Right atrium auricular region (tissue), 2 donors: ENCODE data around the gene DDI2. TPM values are rescaled to one million over a fixed set of nuclear protein-coding genes. Genes with fewer than 3 reads are reported as not detected.

Source experiments
- DNase-seq: peaks from one replicate; pipeline ENCODE4 v3.0.0-alpha.2; 2019; ENCODE audit warnings: low spot score
- H3K27ac ChIP-seq, 2 donors: fragments of 200-600 bp; sonication (generic); 1 replicate in 1 of 2; 2 replicates in 1 of 2; pipeline ENCODE4 v1.5.1; 2016 to 2019
- H3K27me3 ChIP-seq, 2 donors: fragments of 200-600 bp; sonication (generic); one replicate each; pipeline versions ENCODE4 v1.5.1 to v1.6.0; 2017 to 2019
- H3K36me3 ChIP-seq: fragments of 200-600 bp; sonication (generic); one replicate; pipeline ENCODE4 v1.5.1; 2016
- H3K4me1 ChIP-seq, 2 donors: fragments of 200-600 bp; sonication (generic); one replicate each; pipeline versions ENCODE4 v1.5.1 to v1.6.0; 2017 to 2019
- H3K4me3 ChIP-seq, 2 donors: fragments of 200-600 bp; sonication (generic); 1 replicate in 1 of 2; 2 replicates in 1 of 2; pipeline ENCODE4 v1.5.1; 2017 to 2019; ENCODE audit warnings: mild to moderate bottlenecking in 1 of 2, moderate library complexity in 1 of 2
- H3K9me3 ChIP-seq, 2 donors: fragments of 200-600 bp; sonication (generic); one replicate each; pipeline ENCODE4 v1.5.1; 2019
- total RNA-seq, 2 donors: library from RNA; depleted of rRNA; stranded (reverse); fragments of >200 nt; gene quantifications; one replicate each; pipeline ENCODE4 v1.1.0, GENCODE V29; 2016
- TF ChIP-seq, protein P1 (sequence below), 2 donors: fragments of 200-600 bp; sonication (generic); IDR thresholded peaks; one replicate each; pipeline ENCODE4 v1.5.1; 2019; ENCODE audit warnings: antibody characterized with exemption in 2 of 2

DDI2 gene
- total RNA-seq, 2 donors from 2014 or later: 16.5 to 24.7 TPM

DNA sequence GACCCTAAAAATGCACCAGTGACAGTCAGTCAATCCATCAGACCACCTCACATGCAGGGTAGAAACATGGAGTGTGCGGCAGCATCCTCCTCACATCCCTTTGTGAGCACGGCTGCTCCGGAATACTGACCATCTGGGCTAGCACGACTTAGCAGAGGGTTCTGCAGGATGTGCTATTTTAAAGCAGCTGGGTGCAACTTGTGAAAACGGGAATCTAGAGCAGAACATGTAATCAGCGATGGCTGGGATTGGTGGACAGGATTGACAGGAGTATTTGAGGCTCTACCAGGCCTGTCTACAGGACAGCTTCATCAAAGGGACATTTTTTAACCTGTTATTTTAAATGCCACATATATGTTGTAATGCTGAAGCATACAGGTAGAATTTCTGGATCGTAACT lies 50.1 kb downstream of the DDI2 start:
- TF ChIP-seq, protein P1, sequence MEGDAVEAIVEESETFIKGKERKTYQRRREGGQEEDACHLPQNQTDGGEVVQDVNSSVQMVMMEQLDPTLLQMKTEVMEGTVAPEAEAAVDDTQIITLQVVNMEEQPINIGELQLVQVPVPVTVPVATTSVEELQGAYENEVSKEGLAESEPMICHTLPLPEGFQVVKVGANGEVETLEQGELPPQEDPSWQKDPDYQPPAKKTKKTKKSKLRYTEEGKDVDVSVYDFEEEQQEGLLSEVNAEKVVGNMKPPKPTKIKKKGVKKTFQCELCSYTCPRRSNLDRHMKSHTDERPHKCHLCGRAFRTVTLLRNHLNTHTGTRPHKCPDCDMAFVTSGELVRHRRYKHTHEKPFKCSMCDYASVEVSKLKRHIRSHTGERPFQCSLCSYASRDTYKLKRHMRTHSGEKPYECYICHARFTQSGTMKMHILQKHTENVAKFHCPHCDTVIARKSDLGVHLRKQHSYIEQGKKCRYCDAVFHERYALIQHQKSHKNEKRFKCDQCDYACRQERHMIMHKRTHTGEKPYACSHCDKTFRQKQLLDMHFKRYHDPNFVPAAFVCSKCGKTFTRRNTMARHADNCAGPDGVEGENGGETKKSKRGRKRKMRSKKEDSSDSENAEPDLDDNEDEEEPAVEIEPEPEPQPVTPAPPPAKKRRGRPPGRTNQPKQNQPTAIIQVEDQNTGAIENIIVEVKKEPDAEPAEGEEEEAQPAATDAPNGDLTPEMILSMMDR (IDR thresholded peaks at IDR 0.05): no peak
- Histone ChIP-seq H3K36me3 (no peaks in the 10 kb centered on the region), H3K4me3 (no peak overlapping the region), H3K9me3 (no peaks in the 10 kb centered on the region), H3K4me1 (peaks cover 0 to 7% of the 10 kb centered on the region in 2 donors), H3K27ac (no peak overlapping the region), H3K27me3 (no peaks in the 10 kb centered on the region)
- no peak for DNase-seq

DNA sequence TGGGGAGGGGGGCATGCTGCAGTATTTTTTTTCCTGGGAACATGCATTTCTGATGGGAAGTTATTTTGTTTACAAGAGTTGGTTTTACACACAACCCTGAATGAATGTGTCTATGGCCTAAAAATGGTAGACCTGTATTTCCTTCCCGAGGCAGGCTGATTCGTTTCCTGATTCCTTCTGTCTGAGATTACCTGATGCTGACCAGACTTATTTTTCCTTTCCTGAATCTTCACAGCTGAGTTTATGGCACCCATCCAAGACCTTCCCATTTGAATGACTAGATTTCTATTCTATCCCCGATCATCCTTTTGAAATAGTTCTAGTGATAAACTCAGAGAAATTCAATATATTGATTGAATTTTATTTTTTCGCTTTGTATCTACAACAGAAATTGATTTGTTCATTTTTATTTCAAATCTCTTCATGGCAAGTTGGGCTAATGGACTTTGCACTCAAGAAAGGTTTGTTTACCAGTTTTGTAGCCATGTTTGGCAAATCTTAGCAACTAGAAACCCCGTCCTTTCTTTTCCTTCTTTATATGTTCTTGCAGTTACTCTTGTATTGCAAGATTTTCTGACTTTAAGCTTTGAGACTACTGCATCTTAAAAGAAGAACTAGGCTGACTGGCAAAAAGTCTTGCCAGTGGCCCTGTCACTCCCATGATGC lies 51.0 kb downstream of the DDI2 start:
- no peaks in the 10 kb centered on the region for H3K36me3 ChIP-seq
- H3K27me3 ChIP-seq: no peaks in the 10 kb centered on the region
- H3K4me1 ChIP-seq: peaks cover 0 to 7% of the 10 kb centered on the region in 2 donors
- H3K27ac ChIP-seq: no peak overlapping the region
- DNase-seq: no peak
- H3K9me3 ChIP-seq: no peaks in the 10 kb centered on the region
- no peak overlapping the region for H3K4me3 ChIP-seq
- TF ChIP-seq, protein P1 (IDR thresholded peaks at IDR 0.05): no peak

DNA sequence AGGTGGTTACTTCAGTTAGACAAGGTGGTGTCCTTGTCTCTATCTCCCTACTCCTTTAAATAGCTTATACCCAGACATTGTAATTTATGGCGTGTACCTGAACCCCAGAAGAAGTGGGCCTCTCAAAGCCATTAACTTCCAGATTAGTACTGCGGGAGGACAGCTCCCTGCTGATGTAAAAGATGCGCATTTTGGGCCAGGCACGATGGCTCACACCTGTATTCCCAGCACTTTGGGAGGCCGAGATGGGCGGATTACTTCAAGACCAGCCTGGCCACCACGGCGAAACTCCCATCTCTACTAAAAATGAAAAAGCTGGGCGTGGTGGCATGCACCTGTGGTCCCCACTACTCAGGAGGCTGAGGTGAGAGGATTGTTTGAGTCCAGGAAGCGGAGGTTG lies 51.8 kb downstream of the DDI2 start:
- no peak for DNase-seq
- Histone ChIP-seq H3K9me3 (no peaks in the 10 kb centered on the region), H3K4me1 (peaks cover 0 to 7% of the 10 kb centered on the region in 2 donors), H3K27me3 (no peaks in the 10 kb centered on the region), H3K4me3 (no peak overlapping the region), H3K36me3 (no peaks in the 10 kb centered on the region), H3K27ac (no peak overlapping the region)
- TF ChIP-seq, protein P1 (IDR thresholded peaks at IDR 0.05): no peak

DNA sequence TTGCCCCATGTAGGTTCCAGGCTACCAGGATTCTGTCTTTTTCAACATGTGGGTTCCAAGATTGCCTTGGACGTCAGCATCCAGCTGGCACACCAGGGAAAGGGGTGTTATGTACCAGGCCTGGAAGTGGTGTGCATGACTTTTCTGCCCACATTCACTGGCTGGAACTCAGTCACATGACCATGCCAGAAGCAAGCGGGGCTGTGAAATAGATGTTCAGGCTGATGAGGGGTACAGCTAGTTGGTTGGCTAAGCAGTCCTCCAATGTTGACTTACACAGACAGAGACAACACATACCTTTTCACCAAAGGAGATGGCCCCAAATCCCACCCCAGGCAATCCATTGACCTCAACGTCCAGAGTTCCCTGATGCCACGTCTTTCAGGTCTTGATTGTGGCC lies 52.6 kb downstream of the DDI2 start:
- H3K9me3 ChIP-seq: no peaks in the 10 kb centered on the region
- H3K36me3 ChIP-seq: no peaks in the 10 kb centered on the region
- no peak overlapping the region for H3K27ac ChIP-seq
- TF ChIP-seq, protein P1 (IDR thresholded peaks at IDR 0.05): no peak
- H3K4me3 ChIP-seq: no peak overlapping the region
- peaks cover 0 to 7% of the 10 kb centered on the region in 2 donors for H3K4me1 ChIP-seq
- no peaks in the 10 kb centered on the region for H3K27me3 ChIP-seq
- no peak for DNase-seq

DNA sequence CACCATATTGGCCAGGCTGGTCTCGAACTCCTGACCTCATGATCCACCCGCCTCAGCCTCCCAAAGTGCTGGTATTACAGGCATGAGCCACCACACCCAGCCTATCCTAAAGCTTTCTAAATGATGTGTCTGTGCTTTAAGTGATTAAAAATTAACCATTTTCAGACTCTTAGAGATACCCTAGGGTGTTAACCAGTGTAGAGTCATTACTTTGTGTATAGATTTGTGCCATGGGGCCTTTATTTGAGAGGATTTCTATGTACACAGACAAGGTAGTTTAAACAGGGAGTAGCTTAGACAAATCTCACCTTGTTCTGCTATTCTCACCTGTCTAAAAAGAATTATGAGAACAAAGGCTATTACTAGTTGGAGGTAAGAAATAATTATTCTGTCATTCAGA lies 54.2 kb downstream of the DDI2 start:
- Histone ChIP-seq H3K9me3 (no peaks in the 10 kb centered on the region), H3K27me3 (no peaks in the 10 kb centered on the region), H3K36me3 (no peaks in the 10 kb centered on the region), H3K4me3 (no peak overlapping the region), H3K4me1 (peaks cover 0 to 7% of the 10 kb centered on the region in 2 donors), H3K27ac (no peak overlapping the region)
- TF ChIP-seq, protein P1 (IDR thresholded peaks at IDR 0.05): no peak
- no peak for DNase-seq
